IPS-20b (cell line): ENCODE results near the gene LYL1.
A peak's percentile ranks its signal among the peaks of the same experiment; 100 is the strongest.

Source experiments
- H3K27ac ChIP-seq: one replicate; pipeline ENCODE4 v1.5.1; 2013; ENCODE audit warnings: low read length
- H3K27me3 ChIP-seq: 2 replicates; pipeline ENCODE4 v1.6.1; 2013; ENCODE audit warnings: mild to moderate bottlenecking, low read length, inconsistent platforms; ENCODE audit not compliant: insufficient read depth
- H3K36me3 ChIP-seq: 2 replicates; pipeline ENCODE4 v1.6.1; 2013; ENCODE audit warnings: low read depth, mild to moderate bottlenecking, inconsistent platforms, low read length, moderate library complexity; ENCODE audit not compliant: insufficient read depth
- H3K4me1 ChIP-seq: 2 replicates; pipeline ENCODE4 v1.6.1; 2013; ENCODE audit warnings: mild to moderate bottlenecking, control low read depth, inconsistent platforms, low read length, moderate library complexity; ENCODE audit not compliant: insufficient read depth
- H3K4me3 ChIP-seq: 2 replicates; pipeline ENCODE4 v1.5.1; 2013; ENCODE audit warnings: mild to moderate bottlenecking, low read length, inconsistent platforms
- H3K9ac ChIP-seq: 2 replicates; pipeline ENCODE4 v1.6.1; 2013; ENCODE audit warnings: low read depth, mild to moderate bottlenecking, inconsistent platforms, low read length, moderate library complexity
- H3K9me3 ChIP-seq: 2 replicates; pipeline ENCODE4 v1.6.1; 2013; ENCODE audit warnings: mild to moderate bottlenecking, low read depth, low read length, inconsistent platforms; ENCODE audit not compliant: insufficient read depth

The LYL1 gene

GRCh38 chr19:13116282-13117175 lies 13.9 kb upstream of the LYL1 start, which contains the start of gene TRMT1:
Gene TRMT1, minus strand, starts transcription at chr19:13116740. Its CDS starts 341 bp downstream, at chr19:13116399.
- H3K9me3 ChIP-seq, result no peaks in the 10 kb centered on the region
- H3K27ac ChIP-seq, result no peak within 1 kb of the TSS
- H3K4me3 ChIP-seq, result peak within 1 kb of the TSS; percentile 95
- no peaks in the 10 kb centered on the region for H3K27me3 ChIP-seq
- H3K36me3 ChIP-seq, result peaks cover 40% of the 10 kb centered on the region
- H3K9ac ChIP-seq, result peak within 1 kb of the TSS; percentile 94
- peaks cover 18% of the 10 kb centered on the region for H3K4me1 ChIP-seq

- peak overlapping the region; percentile 94 for H3K9ac ChIP-seq
- no peaks in the 10 kb centered on the region for H3K27me3 ChIP-seq
- no peaks in the 10 kb centered on the region for H3K9me3 ChIP-seq
- peaks cover 18% of the 10 kb centered on the region for H3K4me1 ChIP-seq
- no peak overlapping the region for H3K27ac ChIP-seq
- H3K36me3 ChIP-seq, result peaks cover 36% of the 10 kb centered on the region
- H3K4me3 ChIP-seq, result peak overlapping the region; percentile 95
Measured at GRCh38 chr19:13115936-13116281, 13.3 kb upstream of the LYL1 start.

- Histone ChIP-seq H3K4me1 (no peaks in the 10 kb centered on the region), H3K9me3 (no peaks in the 10 kb centered on the region), H3K36me3 (peaks cover 43% of the 10 kb centered on the region), H3K9ac (no peak overlapping the region), H3K4me3 (no peak overlapping the region), H3K27ac (no peak overlapping the region), H3K27me3 (no peaks in the 10 kb centered on the region)
Measured at GRCh38 chr19:13112555-13112954, 9.9 kb upstream of the LYL1 start.

GRCh38 chr19:13110099-13110610 lies 7.5 kb upstream of the LYL1 start:
- Histone ChIP-seq H3K4me3 (no peak overlapping the region), H3K9me3 (no peaks in the 10 kb centered on the region), H3K9ac (no peak overlapping the region), H3K27ac (no peak overlapping the region), H3K36me3 (peaks cover 52% of the 10 kb centered on the region), H3K4me1 (no peaks in the 10 kb centered on the region), H3K27me3 (no peaks in the 10 kb centered on the region)

GRCh38 chr19:13109361-13110098 lies 6.9 kb upstream of the LYL1 start:
- Histone ChIP-seq H3K36me3 (peaks cover 45% of the 10 kb centered on the region), H3K9me3 (no peaks in the 10 kb centered on the region), H3K4me1 (no peaks in the 10 kb centered on the region), H3K27me3 (no peaks in the 10 kb centered on the region), H3K9ac (no peak overlapping the region), H3K27ac (no peak overlapping the region), H3K4me3 (no peak overlapping the region)

GRCh38 chr19:13104848-13105711 lies 2.4 kb upstream of the LYL1 start:
- no peak overlapping the region for H3K4me3 ChIP-seq
- H3K27ac ChIP-seq, result no peak overlapping the region
- H3K9me3 ChIP-seq, result no peaks in the 10 kb centered on the region
- no peaks in the 10 kb centered on the region for H3K4me1 ChIP-seq
- no peak overlapping the region for H3K9ac ChIP-seq
- peaks cover 24% of the 10 kb centered on the region for H3K36me3 ChIP-seq
- peaks cover 35% of the 10 kb centered on the region for H3K27me3 ChIP-seq

- Histone ChIP-seq H3K4me1 (no peaks in the 10 kb centered on the region), H3K36me3 (peaks cover 17% of the 10 kb centered on the region), H3K27me3 (peaks cover 41% of the 10 kb centered on the region), H3K27ac (no peak overlapping the region), H3K9ac (no peak overlapping the region), H3K4me3 (no peak overlapping the region), H3K9me3 (no peaks in the 10 kb centered on the region)
Measured at GRCh38 chr19:13104360-13104847, 1.7 kb upstream of the LYL1 start.

GRCh38 chr19:13103581-13104359 lies 1.1 kb upstream of the LYL1 start:
- Histone ChIP-seq H3K27ac (no peak overlapping the region), H3K9ac (no peak overlapping the region), H3K36me3 (peaks cover 11% of the 10 kb centered on the region), H3K27me3 (peaks cover 48% of the 10 kb centered on the region), H3K9me3 (no peaks in the 10 kb centered on the region), H3K4me3 (no peak overlapping the region), H3K4me1 (no peaks in the 10 kb centered on the region)

GRCh38 chr19:13102416-13102665 lies 317 bp downstream of the LYL1 start:
- H3K4me3 ChIP-seq, result peak overlapping the region; percentile 55; the same call in 1 of the 2 replicates
- no peak overlapping the region for H3K27ac ChIP-seq

GRCh38 chr19:13101590-13102415 lies 855 bp downstream of the LYL1 start:
- H3K4me3 ChIP-seq, result no peak overlapping the region
- no peaks in the 10 kb centered on the region for H3K9me3 ChIP-seq
- no peaks in the 10 kb centered on the region for H3K4me1 ChIP-seq
- H3K27me3 ChIP-seq, result peaks cover 67% of the 10 kb centered on the region
- H3K27ac ChIP-seq, result no peak overlapping the region
- no peak overlapping the region for H3K9ac ChIP-seq
- peaks cover 4% of the 10 kb centered on the region; the same call in 1 of the 2 replicates for H3K36me3 ChIP-seq

More at GRCh38 chr19:13102416-13102665, 317 bp downstream of the LYL1 start:
- Histone ChIP-seq H3K9me3 (no peaks in the 10 kb centered on the region), H3K4me1 (no peaks in the 10 kb centered on the region), H3K9ac (no peak overlapping the region), H3K36me3 (peaks cover 7% of the 10 kb centered on the region; the same call in 1 of the 2 replicates), H3K27me3 (peaks cover 62% of the 10 kb centered on the region)
